Loucy (cell line): ENCODE results near the gene CYSRT1.

Experiments used
- EZH2phosphoT487 ChIP-seq: fragments of 200-600 bp; IDR thresholded peaks from 2 replicates; pipeline ENCODE4 v1.6.1; 2018; ENCODE audit warnings: antibody characterized with exemption, mild to moderate bottlenecking, moderate library complexity, borderline replicate concordance
- TF ChIP-seq, protein P1 (sequence below): fragments of 200-600 bp; sonication (generic); conservative IDR thresholded peaks from 2 replicates; pipeline ENCODE4 v1.5.1; 2014; ENCODE audit warnings: mild to moderate bottlenecking, antibody characterized with exemption, low read length

DNA sequence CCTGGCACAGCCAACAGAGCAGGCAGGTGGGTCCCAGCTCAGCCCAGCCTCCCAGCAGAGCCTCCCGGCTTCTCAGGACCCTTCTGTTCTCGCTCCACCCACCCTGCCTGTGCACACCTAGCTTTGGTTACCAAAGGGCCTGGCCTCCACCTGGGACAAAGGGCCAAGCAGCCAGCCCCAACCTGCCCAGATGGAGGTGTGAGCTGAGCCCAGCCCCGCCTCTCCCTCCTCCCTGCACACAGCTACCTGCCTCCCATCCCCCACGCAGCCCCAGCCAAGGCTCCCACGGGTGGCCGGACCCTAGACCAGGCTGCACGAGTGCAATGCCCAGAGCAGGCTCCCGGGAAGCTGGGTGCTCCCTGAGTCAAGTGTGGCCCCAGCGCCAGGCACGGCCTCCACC is 30.1 kb upstream of the CYSRT1 start:
- no peak for TF ChIP-seq EZH2phosphoT487
- TF ChIP-seq, protein P1, sequence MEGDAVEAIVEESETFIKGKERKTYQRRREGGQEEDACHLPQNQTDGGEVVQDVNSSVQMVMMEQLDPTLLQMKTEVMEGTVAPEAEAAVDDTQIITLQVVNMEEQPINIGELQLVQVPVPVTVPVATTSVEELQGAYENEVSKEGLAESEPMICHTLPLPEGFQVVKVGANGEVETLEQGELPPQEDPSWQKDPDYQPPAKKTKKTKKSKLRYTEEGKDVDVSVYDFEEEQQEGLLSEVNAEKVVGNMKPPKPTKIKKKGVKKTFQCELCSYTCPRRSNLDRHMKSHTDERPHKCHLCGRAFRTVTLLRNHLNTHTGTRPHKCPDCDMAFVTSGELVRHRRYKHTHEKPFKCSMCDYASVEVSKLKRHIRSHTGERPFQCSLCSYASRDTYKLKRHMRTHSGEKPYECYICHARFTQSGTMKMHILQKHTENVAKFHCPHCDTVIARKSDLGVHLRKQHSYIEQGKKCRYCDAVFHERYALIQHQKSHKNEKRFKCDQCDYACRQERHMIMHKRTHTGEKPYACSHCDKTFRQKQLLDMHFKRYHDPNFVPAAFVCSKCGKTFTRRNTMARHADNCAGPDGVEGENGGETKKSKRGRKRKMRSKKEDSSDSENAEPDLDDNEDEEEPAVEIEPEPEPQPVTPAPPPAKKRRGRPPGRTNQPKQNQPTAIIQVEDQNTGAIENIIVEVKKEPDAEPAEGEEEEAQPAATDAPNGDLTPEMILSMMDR: no peak
